SU-DHL-6 (cell line): ENCODE measurements around the gene MTCH1.

Experiments
- H2AFZ ChIP-seq: fragments of 200-600 bp; sonication (generic); 2 replicates; pipeline ENCODE4 v1.6.1; 2014; ENCODE audit warnings: low read depth, mild to moderate bottlenecking, moderate library complexity, mixed read lengths, antibody characterized with exemption, low read length; ENCODE audit not compliant: severe bottlenecking
- H3F3A ChIP-seq: fragments of 200-600 bp; shearing (Covaris generic); 2 replicates; pipeline ENCODE4 v1.6.0; 2016; ENCODE audit warnings: antibody characterized with exemption, mild to moderate bottlenecking; ENCODE audit not compliant: insufficient read depth
- H3K27ac ChIP-seq: fragments of 200-600 bp; sonication (generic); 2 replicates; pipeline ENCODE4 v1.5.1; 2016; ENCODE audit warnings: low read depth, mild to moderate bottlenecking, low read length, moderate library complexity, mixed read lengths
- H3K27me3 ChIP-seq: fragments of 200-600 bp; sonication (generic), shearing (Covaris generic); 2 replicates; pipeline ENCODE4 v1.6.0; 2014; ENCODE audit warnings: mild to moderate bottlenecking, low read length
- H3K36me3 ChIP-seq: fragments of 200-600 bp; sonication (generic); 2 replicates; pipeline ENCODE4 v1.6.1; 2014; ENCODE audit warnings: mild to moderate bottlenecking, low read length, mixed read lengths
- H3K4me2 ChIP-seq: fragments of 300-600, 200-600 bp; shearing (Covaris generic), sonication (generic); 2 replicates; pipeline ENCODE4 v1.6.0; 2014; ENCODE audit warnings: low read length, low read depth, mild to moderate bottlenecking; ENCODE audit not compliant: poor library complexity, severe bottlenecking
- H3K4me3 ChIP-seq: fragments of 200-600 bp; sonication (generic); 2 replicates; pipeline ENCODE4 v1.5.1; 2014; ENCODE audit warnings: antibody characterized with exemption, low read length, mild to moderate bottlenecking, mixed read lengths; ENCODE audit not compliant: insufficient read depth, poor library complexity, severe bottlenecking
- H3K79me2 ChIP-seq: fragments of 200-600 bp; sonication (generic); 2 replicates; pipeline ENCODE4 v1.6.1; 2014; ENCODE audit warnings: mild to moderate bottlenecking, low read length, moderate library complexity; ENCODE audit not compliant: insufficient read depth
- H3K9ac ChIP-seq: fragments of 200-600 bp; sonication (generic); 2 replicates; pipeline ENCODE4 v1.7.0; 2014; ENCODE audit warnings: mild to moderate bottlenecking, low read length
- H3K9me2 ChIP-seq: fragments of 200-600 bp; sonication (generic); replicated peaks from 2 replicates; pipeline ENCODE4 v1.6.1; 2014; ENCODE audit warnings: low read length; ENCODE audit not compliant: insufficient read depth
- H3K9me3 ChIP-seq: fragments of 200-600 bp; sonication (generic); 2 replicates; pipeline ENCODE4 v1.6.1; 2014; ENCODE audit warnings: low read length, mixed read lengths; ENCODE audit not compliant: insufficient read depth
- H4K20me1 ChIP-seq: fragments of 200-600 bp; sonication (generic); 2 replicates; pipeline ENCODE4 v1.6.1; 2014; ENCODE audit warnings: low read depth, mild to moderate bottlenecking, antibody characterized with exemption, low read length, moderate library complexity, mixed read lengths
- CTCF ChIP-seq: fragments of 200-600 bp; sonication (generic); IDR thresholded peaks from one replicate; pipeline ENCODE4 v1.5.1; 2017; ENCODE audit warnings: antibody characterized with exemption, mild to moderate bottlenecking, low read length, moderate library complexity; ENCODE audit not compliant: insufficient read depth, poor library complexity, severe bottlenecking
- EZH2phosphoT487 ChIP-seq: fragments of 200-600 bp; sonication (generic), shearing (Covaris generic); conservative IDR thresholded peaks from 2 replicates; pipeline ENCODE4 v1.6.1; 2018; ENCODE audit warnings: mild to moderate bottlenecking, antibody characterized with exemption, low read length, moderate library complexity, mixed read lengths

The MTCH1 gene

GRCh38 chr6:36967301-36967700 lies 18.7 kb downstream of the MTCH1 start:
- Histone ChIP-seq H3K9ac (no peak overlapping the region), H3K27ac (no peak overlapping the region), H3K79me2 (no peaks in the 10 kb centered on the region), H4K20me1 (no peaks in the 10 kb centered on the region), H3K4me2 (no peak overlapping the region), H3K9me3 (no peaks in the 10 kb centered on the region), H3K36me3 (0 out of 2 replicates have a peak, but pooled peaks cover 2% of the 10 kb centered on the region), H3K4me3 (no peak overlapping the region), H3F3A (peaks cover 13% of the 10 kb centered on the region), H2AFZ (no peak overlapping the region), H3K9me2 (no peaks in the 10 kb centered on the region), H3K27me3 (no peaks in the 10 kb centered on the region)
- TF ChIP-seq EZH2phosphoT487: no peak
- TF ChIP-seq CTCF: no peak

GRCh38 chr6:36964908-36965307 lies 21.1 kb downstream of the MTCH1 start:
- H3K4me2 ChIP-seq: no peak overlapping the region
- no peak overlapping the region for H3K27ac ChIP-seq
- TF ChIP-seq EZH2phosphoT487 (no peak), CTCF (no peak)
- no peak overlapping the region for H3K9ac ChIP-seq
- no peak overlapping the region for H2AFZ ChIP-seq
- H3K27me3 ChIP-seq: no peaks in the 10 kb centered on the region
- no peaks in the 10 kb centered on the region for H3K9me2 ChIP-seq
- H3K9me3 ChIP-seq: no peaks in the 10 kb centered on the region
- H3K4me3 ChIP-seq: no peak overlapping the region
- H4K20me1 ChIP-seq: no peaks in the 10 kb centered on the region
- H3K79me2 ChIP-seq: no peaks in the 10 kb centered on the region
- no peaks in the 10 kb centered on the region for H3K36me3 ChIP-seq
- H3F3A ChIP-seq: peaks cover 15% of the 10 kb centered on the region

GRCh38 chr6:36964349-36964748 lies 21.6 kb downstream of the MTCH1 start:
- no peaks in the 10 kb centered on the region for H4K20me1 ChIP-seq
- H3K9ac ChIP-seq: no peak overlapping the region
- H3K27ac ChIP-seq: no peak overlapping the region
- H3K9me3 ChIP-seq: no peaks in the 10 kb centered on the region
- no peak for TF ChIP-seq EZH2phosphoT487
- TF ChIP-seq CTCF: no peak
- H3K4me3 ChIP-seq: no peak overlapping the region
- peaks cover 16% of the 10 kb centered on the region for H3F3A ChIP-seq
- no peaks in the 10 kb centered on the region for H3K79me2 ChIP-seq
- no peaks in the 10 kb centered on the region for H3K9me2 ChIP-seq
- H3K27me3 ChIP-seq: no peaks in the 10 kb centered on the region
- H3K36me3 ChIP-seq: no peaks in the 10 kb centered on the region
- H2AFZ ChIP-seq: no peak overlapping the region
- H3K4me2 ChIP-seq: no peak overlapping the region
